ACHN (cell line): Measurements from ENCODE around the gene NDUFAF2.
"Not testable (repeated sequence)": the region's sequence is repeated elsewhere in the genome, so short reads cannot be mapped to it uniquely, and the experiment has no call there.

Experiments used
- DNase-seq: peaks from one replicate; pipeline ENCODE4 v3.0.0-alpha.2; 2015
- in situ Hi-C: cut with HindIII; loops from 2 replicates; pipeline ENCODE4 v1.10.0; 2017; ENCODE audit warnings: low sequenced_read_pairs, low pct_ligation_motif_present, low pct_unique_long_range_greater_than_20kb

NDUFAF2 gene

GRCh38 chr5:61028382-61028781 is 83.4 kb downstream of the NDUFAF2 start:
- in situ Hi-C loops: no loop called here
- no peak for DNase-seq

- in situ Hi-C loops: no loop called here
- DNase-seq: no peak
These were observed 84.6 kb downstream of the NDUFAF2 start for GRCh38 chr5:61029456-61030162.

GRCh38 chr5:61030163-61030482 is 85.1 kb downstream of the NDUFAF2 start:
- in situ Hi-C loops: no loop called here

GRCh38 chr5:61031301-61031700 is 86.3 kb downstream of the NDUFAF2 start:
- in situ Hi-C loops, DNase-seq: not testable (repeated sequence)

More at GRCh38 chr5:61030163-61030482, 85.1 kb downstream of the NDUFAF2 start:
- DNase-seq: no peak

- DNase-seq: no peak
- in situ Hi-C loops: no loop called here
These were observed 99.5 kb downstream of the NDUFAF2 start for GRCh38 chr5:61044545-61044944.

- in situ Hi-C loops: no loop called here
- no peak for DNase-seq
These were observed 102.3 kb downstream of the NDUFAF2 start for GRCh38 chr5:61047346-61047745.

GRCh38 chr5:61048534-61048933 is 103.5 kb downstream of the NDUFAF2 start:
- DNase-seq: peak; percentile 78
- in situ Hi-C loops: no loop called here

- in situ Hi-C loops: no loop called here
These were observed 105.3 kb downstream of the NDUFAF2 start for GRCh38 chr5:61050292-61050691.

GRCh38 chr5:61051267-61051666 is 106.3 kb downstream of the NDUFAF2 start:
- peak; percentile 73 for DNase-seq
- in situ Hi-C loops: no loop called here

More at GRCh38 chr5:61050292-61050691, 105.3 kb downstream of the NDUFAF2 start:
- DNase-seq: no peak

- in situ Hi-C loops: no loop called here
- peak; percentile 89 for DNase-seq
These were observed 107.9 kb downstream of the NDUFAF2 start for GRCh38 chr5:61052882-61053281.

GRCh38 chr5:61053937-61054336 is 108.9 kb downstream of the NDUFAF2 start:
- DNase-seq: peak; percentile 47
- in situ Hi-C loops: no loop called here

- in situ Hi-C loops: no loop called here
- peak; percentile 67 for DNase-seq
These were observed 110.5 kb downstream of the NDUFAF2 start for GRCh38 chr5:61055434-61056006.

GRCh38 chr5:61059499-61059898 is 114.5 kb downstream of the NDUFAF2 start:
- in situ Hi-C loops: no loop called here
- DNase-seq: no peak

GRCh38 chr5:61069150-61069549 is 124.1 kb downstream of the NDUFAF2 start:
- in situ Hi-C loops: no loop called here
- DNase-seq: no peak

- in situ Hi-C loops: no loop called here
- DNase-seq: no peak
These were observed 126.5 kb downstream of the NDUFAF2 start for GRCh38 chr5:61071526-61071925.

GRCh38 chr5:61076626-61077025 is 131.6 kb downstream of the NDUFAF2 start:
- DNase-seq: no peak
- in situ Hi-C loops: no loop called here

GRCh38 chr5:61081741-61082140 is 136.7 kb downstream of the NDUFAF2 start:
- no peak for DNase-seq
- in situ Hi-C loops: no loop called here

- in situ Hi-C loops: no loop called here
- DNase-seq: no peak
These were observed 137.7 kb downstream of the NDUFAF2 start for GRCh38 chr5:61082516-61083280.

GRCh38 chr5:61084658-61085057 is 139.7 kb downstream of the NDUFAF2 start:
- in situ Hi-C loops: no loop called here
- no peak for DNase-seq

GRCh38 chr5:61085885-61086284 is 140.9 kb downstream of the NDUFAF2 start:
- in situ Hi-C loops: no loop called here
- DNase-seq: no peak
